Measurements from ENCODE around the gene UNKL.

GRCh38 chr16:1403036-1403435, 11.5 kb downstream of the UNKL start:
- TF ChIP-seq CTCF (conservative IDR thresholded peaks at IDR 0.05; ENCODE audit: low read depth, low read length): no peak
- TF ChIP-seq EZH2 (IDR thresholded peaks at IDR 0.05; ENCODE audit: low read length, unreplicated experiment): no peak
- no peak for TF ChIP-seq EZH2phosphoT487 (IDR thresholded peaks at IDR 0.05; ENCODE audit: borderline replicate concordance, low read length)
